ENCODE data around the gene ATF6B.

Gene ATF6B

DNA sequence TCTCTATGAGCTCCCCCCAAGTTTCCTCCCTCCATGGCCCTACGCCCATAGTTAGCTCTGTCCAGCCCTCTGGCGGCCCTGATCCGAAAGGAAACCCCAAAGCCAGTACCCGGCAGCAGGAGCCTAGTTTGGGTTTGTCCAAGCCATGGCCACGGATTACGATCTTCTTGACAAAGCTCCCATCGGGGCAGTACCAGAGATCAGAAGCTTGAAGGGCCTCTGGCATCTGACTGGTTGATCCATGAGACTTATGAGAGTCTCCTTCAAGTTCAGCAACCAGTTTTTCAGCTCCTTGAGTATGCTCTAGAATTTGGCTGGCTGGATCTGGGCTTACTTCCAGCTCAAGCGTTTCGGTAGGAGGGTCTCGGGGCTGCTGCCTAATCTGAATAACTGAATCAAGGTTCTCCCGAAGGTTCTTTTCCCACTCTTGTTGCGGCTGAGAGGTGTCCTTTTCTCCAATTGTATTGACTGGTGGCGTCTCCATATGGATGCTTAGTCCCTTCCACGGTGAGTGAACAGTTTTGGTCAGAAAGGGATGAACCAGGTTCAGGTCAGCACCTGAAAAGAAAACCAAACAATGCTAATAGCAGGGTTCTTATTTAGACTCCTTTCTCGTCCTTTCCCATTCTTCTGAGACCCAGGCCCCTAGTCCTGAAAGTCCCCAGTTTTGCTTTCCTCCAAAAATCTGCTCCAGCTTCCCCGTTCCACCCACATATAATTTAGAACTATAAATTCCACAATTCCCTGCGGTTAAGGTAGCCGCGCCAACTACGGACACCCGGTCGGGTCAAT, 1.4 kb upstream of the ATF6B start:
- DNase-seq: peak; percentile 59

DNA sequence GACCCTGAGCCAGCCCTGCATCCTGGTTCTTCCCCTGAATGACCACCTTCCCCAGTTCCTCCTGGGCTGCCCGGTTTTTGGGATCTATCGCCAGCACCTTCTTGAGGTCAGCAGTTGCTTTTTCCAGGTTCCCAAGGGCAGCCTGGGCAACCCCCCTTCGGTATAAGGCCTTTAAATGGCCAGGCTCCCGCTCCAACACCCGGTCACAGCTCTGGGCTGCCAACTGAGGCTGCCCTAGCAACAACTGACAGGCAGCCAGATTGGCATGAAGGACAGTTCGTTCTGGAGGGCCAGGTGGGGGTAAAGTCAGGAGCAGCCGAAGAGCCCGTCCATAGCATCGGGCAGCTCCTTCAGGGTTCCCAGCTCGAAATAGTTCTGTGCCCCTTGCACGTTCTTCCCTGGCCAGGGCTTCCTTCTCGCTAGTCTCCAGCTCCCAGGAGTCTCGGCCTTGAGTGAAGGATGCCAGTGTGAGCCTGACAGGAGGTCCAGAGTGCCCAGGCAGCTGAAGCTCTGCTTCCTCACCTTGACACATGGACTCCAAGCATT, 778 bp upstream of the ATF6B start:
- peak; percentile 56 for DNase-seq

DNA sequence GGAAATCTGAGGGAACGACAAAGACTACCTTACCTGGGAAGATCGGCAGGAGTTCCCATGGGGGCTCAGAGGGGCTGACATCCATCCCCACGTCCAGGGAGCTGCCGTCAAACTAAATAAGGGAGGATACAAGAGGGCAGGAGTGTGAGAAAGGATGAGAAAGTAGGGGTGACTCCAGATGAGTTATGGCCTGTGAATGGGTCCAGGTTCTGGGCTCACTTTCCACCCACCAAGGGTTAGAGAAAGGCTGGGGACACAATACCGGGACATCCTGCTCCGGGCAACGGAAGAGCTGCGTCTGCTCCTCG, 683 bp downstream of the ATF6B start:
- peak; percentile 56 for DNase-seq

DNA sequence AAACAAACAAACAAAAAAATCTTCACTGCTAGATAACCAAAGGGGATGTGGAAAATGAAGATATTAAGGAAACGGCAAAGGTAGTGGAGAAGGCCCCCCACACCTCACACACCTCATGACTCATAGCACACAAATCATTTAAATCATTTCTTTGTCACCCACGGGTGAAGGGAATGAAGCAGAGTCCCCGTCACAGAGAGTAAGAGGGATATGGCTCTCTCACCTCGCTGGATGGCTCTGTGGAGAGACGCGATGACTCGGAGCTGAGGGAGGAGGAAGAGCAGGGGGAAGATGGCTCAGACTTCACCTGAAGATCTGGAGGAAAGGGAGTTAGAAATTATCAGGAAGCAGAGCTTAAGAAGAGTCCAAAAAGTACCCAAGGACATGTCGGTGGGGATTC, 1.2 kb downstream of the ATF6B start:
- no peak for DNase-seq

DNA sequence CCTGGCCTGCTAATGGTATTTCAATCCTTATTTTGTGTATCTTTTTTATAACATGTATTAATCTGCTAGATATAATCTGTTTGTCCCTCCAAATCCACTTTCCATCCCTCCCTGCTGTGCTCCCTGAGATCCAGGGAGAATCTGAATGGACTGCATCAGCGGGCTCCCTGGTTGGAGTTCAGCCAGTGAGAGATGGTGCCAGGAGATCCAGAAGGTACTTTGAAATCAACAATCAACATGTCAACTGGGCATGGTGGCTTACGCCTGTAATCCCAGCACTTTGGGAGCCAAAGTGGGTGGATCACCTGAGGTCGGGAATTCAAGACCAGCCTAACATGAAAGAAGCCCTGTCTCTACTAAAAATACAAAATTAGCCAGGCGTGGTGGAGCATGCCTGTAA, 4.4 kb downstream of the ATF6B start:
- DNase-seq: no peak

DNA sequence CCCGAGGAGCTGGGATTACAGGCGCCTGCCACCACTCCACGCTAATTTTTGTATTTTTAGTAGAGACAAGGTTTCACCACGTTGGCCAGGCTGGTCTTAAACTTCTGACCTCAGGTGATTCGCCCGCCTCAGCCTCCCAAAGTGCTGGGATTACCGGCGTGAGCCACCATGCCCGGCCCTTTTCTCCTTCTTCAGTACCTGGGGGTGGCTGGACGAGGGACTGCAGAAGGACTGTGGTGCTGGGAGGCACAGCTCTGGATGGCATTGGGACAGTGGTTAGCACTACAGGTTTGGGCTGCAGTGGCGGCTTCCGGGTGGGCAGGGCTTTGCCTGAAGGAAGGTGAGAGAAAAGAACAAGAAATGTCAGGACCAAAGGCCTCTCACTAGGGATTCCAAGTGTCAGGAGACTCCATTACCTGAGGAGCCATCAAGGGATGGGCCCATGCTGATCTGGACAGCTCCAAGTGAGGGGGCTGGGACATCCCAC, 7.4 kb downstream of the ATF6B start:
- no peak for DNase-seq

DNA sequence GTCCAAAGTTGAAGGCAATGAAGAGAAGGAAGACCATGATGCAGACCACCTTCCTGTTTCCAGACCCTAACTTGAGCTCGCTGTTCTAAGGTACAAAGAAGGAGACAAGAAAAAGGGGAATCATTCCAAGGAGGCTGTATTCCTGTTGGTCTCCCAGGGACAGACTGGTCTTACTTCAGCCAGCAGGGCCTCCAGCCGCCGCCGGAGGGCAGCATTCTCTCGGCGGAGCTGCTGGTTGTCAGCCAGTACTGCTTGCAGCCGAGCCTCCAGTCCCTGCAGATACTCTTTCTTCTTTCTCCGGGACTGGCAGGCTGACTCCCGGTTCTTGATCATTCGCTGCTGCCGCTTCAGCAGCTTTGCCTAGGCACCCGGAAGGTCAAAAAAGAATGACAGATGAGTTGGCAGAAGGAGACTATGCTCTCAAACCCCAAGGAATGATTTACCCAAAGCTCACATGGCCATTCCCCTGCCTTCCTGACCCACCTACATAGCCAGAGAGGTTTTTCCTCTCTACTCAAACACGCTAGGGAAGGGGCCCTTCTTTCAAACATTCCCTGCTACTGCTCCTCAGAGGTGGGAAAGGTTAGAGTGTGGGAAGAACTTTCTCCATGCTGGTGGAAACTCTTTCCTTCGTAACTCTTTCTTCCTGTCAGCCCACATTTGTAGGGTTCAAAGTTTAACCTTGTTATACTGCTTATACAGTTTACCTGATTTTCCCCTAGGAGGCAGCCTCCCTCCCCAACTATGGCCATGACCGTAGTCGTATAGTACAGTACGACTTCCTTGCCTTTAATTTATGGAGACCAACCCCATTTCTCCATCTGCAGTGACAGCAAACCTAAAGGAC, 9.0 kb downstream of the ATF6B start:
- DNase-seq: peak; percentile 83

DNA sequence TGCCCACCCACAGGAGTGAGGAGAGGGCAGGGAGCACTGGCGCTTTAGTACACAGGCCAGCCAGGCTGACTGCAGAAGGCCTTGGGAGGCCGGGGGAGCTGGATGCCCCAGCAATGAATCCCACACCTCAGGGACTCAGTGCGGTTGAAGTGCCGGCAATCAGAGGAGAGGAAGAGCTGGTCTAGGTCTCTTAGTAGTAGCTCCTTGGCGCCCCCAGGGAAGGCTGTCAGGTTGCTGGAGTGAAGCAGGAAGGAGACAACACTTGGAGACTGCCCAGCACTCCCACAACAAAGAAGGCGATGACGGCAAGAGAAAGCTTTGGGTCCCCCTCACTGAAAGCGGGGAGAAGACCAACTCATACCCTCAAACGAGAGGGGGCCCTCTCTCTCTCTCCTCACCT, 10.6 kb downstream of the ATF6B start:
- no peak for DNase-seq

DNA sequence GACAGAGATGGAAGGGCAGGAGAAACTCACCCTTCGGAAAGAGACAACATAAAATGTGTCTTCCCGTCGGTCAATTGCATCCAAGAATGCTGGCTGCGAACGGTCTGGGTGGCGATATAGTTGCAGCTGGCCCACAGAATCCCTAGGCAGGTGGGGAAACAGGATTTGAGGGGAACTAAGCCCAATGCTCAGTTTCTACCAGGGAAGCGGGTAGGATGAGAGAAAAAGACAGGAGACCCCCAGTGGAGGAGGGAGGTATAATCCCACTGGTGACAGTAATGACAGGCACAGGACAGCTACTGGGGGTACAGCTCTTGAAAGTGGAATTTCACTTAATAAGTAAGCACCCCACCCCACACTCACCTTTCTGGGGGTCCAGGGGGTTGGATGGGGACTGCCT, 11.4 kb downstream of the ATF6B start:
- no peak for DNase-seq

DNA sequence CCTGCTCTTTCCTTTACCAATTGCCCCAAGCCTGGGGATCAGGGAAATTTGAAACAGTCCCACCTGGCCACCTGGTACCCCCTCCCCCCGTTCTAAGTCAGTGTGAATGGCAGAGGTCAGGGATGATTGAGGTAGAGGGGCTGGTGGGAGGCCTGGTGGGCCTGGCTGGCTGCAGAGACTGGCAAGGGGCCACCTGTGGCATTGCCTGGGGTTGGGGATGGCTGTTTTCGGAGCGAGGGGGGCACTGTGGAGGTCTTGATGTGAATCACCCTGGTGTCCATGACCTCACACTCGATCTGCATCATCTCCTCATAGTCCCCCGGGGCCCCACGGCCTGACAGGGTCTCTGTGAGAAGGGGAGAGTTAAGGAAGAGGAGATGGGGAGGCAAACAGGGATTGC, 12.4 kb downstream of the ATF6B start:
- no peak for DNase-seq

DNA sequence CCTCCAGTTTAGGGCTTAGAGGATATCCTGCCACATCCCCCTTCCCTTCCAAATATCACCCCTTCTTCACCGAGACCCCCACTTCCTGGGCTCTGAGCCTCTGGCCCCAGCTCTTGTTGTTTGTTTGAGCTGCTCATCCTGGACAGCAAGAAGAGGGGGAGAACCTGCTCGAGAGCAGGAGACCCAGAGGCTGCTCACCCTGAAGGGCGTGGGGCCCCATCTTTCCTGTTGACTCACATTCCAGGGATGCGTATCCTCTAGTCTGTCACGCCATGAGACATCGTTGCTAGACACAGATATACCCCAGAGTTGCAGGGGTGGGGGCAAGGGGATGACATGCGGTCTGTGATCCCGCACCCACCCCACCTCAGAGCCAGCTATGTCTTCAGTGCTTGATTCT, 13.2 kb downstream of the ATF6B start:
- no peak for DNase-seq

DNA sequence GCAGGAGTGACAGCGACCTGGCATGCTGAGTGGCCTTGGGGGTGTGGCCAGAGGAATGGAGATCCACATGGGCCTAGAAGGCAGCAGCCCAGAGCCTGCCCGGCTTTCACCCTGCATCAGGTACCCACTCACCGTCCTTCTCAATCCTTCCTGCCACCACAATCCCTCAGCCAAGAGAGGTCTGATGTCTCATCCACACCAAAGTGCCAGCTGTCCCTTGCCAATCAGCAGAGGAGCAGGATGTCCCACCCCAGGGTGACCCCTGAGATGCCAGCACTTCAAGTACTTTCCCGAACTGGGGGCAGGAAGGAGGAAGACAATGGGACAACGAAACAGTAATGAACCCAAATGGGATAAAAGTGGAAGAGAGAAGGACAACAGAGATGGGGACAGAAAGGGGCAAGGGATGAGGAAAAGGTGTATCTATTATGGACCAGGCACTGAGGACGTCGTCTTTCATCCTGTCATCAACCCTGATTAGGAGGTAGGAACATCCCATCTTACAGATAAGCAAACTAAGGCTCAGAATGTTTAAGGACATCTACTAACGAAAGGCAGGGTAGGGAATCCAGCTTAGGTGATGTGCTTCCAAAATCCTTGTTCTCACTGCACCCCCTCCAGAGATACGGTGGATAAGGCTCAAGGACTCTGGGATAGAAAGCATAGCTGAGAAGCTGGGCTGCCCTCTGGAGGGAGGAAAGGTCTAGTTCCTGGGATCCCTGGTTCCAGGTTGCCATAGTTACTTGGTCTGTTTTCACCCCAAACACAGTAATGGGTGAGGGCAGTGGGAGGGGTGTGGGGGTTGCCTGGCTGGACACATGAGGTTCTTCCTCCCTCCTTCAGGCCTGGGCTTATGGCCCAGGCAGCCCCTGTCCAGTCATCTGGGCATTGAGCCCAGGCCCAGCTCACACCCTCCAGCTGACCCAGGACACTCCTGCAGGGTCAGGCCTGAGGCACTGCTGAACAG, 14.4 kb downstream of the ATF6B start:
- DNase-seq: no peak

DNA sequence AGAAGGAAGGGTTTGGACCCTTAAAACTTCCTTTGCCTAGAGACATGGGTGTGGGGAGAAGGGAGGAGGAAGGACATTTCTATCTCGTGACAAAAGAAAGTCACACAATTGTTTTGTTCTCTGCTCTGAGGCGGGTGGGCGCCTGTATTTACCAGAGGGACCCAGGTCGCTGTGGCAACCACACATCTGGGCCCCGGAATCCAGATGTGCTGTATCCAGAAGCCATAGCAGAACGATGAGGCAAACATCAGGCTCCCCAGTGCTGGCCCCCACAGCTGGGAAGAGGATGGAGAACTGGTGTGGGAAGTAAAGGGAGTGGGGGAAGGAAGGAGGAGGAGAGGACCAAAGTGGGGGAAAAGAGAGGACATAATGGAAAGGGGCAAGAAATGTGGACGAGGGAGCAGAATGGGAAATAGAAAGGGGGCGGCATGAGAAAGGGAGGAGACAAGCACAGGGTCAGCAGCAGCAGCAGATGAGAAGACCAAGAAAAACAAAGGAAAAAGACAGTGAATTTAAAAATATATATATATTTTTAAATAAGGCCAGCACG, 15.5 kb downstream of the ATF6B start:
- no peak for DNase-seq

DNA sequence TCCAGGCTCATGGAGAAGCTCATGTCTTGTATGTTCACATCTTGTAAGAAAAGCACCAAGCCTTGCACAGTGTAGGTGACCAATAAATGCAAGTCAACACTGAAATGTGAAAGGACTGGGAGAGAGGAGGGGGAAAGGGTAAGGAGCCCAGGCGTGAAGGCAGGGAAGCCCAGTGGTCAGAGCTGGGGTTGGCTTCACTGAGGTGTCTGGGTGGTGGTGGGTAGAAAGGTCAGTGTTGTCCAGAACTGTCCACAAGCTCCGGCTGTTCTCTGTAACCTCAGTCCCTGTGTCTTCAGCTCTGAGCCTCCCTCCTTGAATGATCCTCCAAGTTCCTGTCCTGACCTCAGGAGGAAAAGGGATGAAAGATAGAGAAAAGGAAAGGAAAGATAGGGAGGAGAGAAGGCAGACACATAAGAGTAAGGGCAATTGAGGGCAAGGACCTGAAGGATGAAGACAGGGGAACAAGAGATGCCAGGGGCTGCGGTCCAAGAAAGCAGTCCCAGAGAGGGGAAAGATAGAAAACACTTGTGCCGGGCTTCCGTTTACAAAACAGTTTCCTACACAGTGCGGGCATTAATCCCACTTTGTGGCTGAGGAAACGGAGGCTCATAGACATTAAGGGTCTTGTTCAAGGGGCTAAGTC, 16.5 kb downstream of the ATF6B start:
- DNase-seq: no peak

DNA sequence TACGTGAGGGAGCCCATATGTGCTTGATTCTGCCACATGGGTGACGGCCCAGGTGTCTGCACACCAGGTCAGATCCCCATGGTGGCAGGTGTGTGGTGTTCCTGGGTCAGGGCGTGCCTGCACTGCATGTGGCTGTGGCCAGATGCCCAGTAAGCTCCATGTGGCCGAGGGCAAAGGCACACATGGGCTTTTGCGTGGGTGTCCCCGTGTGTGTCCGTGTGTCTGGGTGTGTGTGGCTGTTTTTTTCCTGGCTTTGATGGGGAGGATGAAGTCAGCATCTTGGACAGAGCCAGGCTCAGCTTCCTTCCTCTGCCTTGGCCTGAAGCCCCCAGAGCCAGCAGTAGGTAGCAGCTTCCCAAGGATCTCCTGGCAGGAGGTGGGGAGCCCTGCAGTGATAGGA, 17.4 kb downstream of the ATF6B start:
- DNase-seq: no peak

DNA sequence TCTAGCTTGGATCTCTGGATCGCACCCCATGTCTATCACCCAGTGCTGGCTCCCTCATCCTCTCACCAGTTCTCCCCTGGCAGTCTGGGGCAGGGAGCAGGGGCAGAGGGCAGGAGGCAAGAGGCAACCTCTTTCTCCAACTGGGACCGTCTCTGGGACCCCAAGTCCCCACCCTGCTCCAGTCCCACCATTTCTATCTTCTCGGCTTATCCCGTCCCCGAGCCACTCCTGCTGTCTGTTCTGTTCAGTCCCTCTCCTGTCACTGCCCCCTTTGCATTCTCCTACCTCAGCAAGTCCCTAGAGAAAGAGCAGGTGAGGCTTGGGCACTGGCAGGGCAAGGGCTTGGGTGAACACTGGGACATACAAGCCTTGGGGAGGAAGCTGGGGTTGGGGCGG, 18.3 kb downstream of the ATF6B start:
- no peak for DNase-seq

DNA sequence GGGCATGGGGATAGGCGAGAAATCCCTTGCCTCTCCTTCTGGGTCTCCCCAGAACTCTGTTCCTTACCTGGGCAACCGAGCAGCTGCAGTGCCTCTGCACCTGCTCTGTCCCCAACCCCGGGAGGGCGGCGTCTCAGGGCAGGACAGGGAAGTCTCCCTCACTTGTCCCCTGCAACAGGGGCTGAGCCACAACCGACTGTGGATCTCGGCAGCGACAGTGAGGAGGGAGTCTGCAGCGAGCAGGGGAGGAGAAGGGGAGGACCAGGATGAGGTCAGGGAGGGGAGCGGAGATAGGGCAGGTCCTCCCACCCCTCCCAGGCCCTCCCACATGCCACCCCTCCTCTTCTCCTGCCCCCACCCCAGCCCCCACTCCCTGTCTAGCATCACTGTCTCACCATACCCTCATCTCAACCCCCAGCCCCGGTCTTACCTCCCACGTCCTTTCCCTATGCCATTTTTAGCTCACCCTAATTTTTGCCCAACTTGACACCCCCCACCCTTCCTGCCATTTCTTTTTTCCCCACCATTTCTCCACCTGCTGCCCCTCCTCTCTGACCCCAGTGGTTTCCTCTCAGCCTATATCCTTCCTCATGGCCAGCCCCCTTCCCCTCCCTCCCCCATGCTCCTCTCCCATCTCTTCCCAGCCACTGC, 18.8 kb downstream of the ATF6B start, which contains the start of gene TNXB:
TSS of gene TNXB (minus strand) at position 225 of the 651 bp plus-strand sequence. CDS start 11,140 bp downstream, outside the sequence.
- peak; percentile 62 for DNase-seq

DNA sequence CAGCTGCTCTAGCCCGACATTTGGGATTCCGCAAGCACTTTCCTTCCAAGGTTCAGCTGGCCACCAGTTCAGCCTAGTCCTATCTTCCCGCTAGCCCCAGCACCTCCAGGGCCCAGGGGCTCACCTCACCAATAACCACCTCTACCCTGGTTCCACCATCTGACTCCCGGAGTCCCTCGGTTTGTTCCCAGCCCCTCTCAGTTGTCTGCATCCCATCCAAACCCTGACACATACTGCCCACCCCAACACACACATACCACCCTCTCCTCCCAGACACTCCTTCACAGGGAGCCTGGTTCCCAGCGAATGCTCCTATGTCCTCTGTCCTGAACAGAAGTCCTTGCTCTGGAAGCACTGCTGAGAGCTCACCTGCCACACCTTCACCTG, 19.3 kb downstream of the ATF6B start:
- no peak for DNase-seq

DNA sequence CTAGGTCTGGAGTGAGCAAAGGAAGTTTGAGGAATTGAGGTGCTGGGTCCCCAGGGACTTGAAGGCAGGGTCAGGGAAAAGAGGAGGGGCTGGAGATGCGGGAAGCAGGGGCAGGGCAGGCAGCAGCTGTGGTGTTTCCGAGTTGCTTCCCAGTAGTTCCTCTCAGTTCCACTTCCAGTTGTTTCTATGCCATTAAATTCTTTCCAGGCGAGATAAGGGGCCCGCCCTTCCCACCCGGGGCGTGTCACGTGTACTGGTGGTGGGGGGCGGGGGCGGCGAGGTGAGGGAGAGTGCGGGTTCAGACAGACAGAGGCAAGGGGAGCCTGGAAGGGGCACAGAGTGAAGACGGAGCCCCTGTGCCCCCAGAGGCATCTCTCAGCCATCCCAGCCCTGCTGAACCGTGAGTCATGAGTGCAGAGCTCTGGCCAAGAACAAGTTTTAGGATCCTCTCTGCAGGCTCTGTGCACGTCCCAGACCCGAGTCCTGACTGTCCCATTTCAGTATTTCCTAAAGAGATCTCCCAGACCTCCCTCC, 19.9 kb downstream of the ATF6B start:
- DNase-seq: peak; percentile 55

DNA sequence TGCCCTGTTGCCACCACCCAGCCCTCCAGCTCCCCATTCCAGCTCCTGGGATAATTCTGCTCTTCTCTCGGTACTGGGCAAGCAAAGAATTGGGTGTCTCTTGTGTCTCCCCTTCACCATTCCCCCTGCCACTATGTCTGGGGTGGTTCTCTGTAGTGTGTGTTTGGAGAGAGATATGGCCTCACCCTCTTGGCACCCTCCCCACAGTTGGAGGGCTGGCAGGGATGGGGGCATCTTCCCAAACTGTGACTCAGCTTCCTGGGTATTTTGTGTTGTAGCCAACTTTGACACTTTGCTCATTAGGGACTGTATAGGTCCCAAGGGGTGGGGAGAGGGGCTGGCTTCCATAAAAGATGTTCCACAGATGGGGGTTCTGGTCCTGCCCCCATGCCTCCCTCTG, 20.6 kb downstream of the ATF6B start:
- DNase-seq: no peak

DNA sequence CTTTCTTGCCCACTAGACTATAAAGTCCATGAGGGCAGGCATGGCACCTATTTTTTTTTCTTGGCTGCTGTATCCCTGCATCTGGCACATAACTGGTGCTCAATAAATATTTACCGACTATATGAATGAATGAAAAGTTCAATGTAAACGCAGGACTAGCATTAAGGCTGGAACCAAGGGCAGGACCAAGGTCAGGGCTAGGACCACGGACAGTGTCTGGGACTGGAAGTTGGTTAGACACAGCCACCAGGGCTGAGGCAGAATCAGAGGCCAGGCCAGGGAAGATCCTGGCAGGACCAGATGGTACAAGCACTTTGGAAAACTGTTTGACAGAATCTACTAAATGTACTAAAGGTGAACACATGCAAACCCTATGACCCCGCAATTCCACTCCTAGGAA, 22.6 kb downstream of the ATF6B start:
- no peak for DNase-seq

All from activated CD8-positive, alpha-beta memory T cell treated with anti-CD3 and anti-CD28 coated beads for 24 hours (primary cell).